Ishikawa (cell line): ENCODE data around the gene KCNQ4.

ENCODE experiments used
- CEBPB ChIP-seq: IDR thresholded peaks from 2 replicates; pipeline ENCODE4 v1.6.1; 2012
- CREB1 ChIP-seq: IDR thresholded peaks from 2 replicates; pipeline ENCODE4 v1.6.1; 2012; ENCODE audit warnings: low read depth
- EGR1 ChIP-seq: IDR thresholded peaks from 2 replicates; pipeline ENCODE4 v1.6.1; 2012
- EP300 ChIP-seq: IDR thresholded peaks from 2 replicates; pipeline ENCODE4 v1.6.1; 2012; ENCODE audit warnings: borderline replicate concordance
- FOXM1 ChIP-seq: IDR thresholded peaks from 2 replicates; pipeline ENCODE4 v1.6.1; 2012; ENCODE audit warnings: low read depth, borderline replicate concordance
- MAX ChIP-seq: IDR thresholded peaks from 2 replicates; pipeline ENCODE4 v1.6.1; 2012
- NFIC ChIP-seq: IDR thresholded peaks from 2 replicates; pipeline ENCODE4 v1.6.1; 2012
- RAD21 ChIP-seq: IDR thresholded peaks from 2 replicates; pipeline ENCODE4 v1.6.1; 2012; ENCODE audit warnings: low read depth
- REST ChIP-seq: IDR thresholded peaks from 2 replicates; pipeline ENCODE4 v1.6.1; 2012; ENCODE audit warnings: low read depth, mild to moderate bottlenecking
- TAF1 ChIP-seq: IDR thresholded peaks from 2 replicates; pipeline ENCODE4 v1.6.1; 2012; ENCODE audit warnings: low read depth, mild to moderate bottlenecking
- TCF12 ChIP-seq: IDR thresholded peaks from 2 replicates; pipeline ENCODE4 v1.6.1; 2012; ENCODE audit warnings: low read depth
- TEAD4 ChIP-seq: IDR thresholded peaks from 2 replicates; pipeline ENCODE4 v1.6.1; 2012
- USF1 ChIP-seq: IDR thresholded peaks from 2 replicates; pipeline ENCODE4 v1.6.1; 2012
- YY1 ChIP-seq: IDR thresholded peaks from 2 replicates; pipeline ENCODE4 v1.6.1; 2012; ENCODE audit warnings: low read depth
- ZBTB7A ChIP-seq: IDR thresholded peaks from 2 replicates; pipeline ENCODE4 v1.6.1; 2012; ENCODE audit warnings: low read depth

The KCNQ4 gene

GRCh38 chr1:40770296-40771070 lies 13.1 kb upstream of the KCNQ4 start:
- TF ChIP-seq FOXM1 (no peak), REST (no peak), USF1 (no peak), ZBTB7A (no peak), CEBPB (no peak), RAD21 (no peak), TEAD4 (no peak), TAF1 (no peak), NFIC (no peak), EP300 (no peak), EGR1 (no peak), YY1 (no peak), TCF12 (no peak), MAX (no peak), CREB1 (no peak)

DNA sequence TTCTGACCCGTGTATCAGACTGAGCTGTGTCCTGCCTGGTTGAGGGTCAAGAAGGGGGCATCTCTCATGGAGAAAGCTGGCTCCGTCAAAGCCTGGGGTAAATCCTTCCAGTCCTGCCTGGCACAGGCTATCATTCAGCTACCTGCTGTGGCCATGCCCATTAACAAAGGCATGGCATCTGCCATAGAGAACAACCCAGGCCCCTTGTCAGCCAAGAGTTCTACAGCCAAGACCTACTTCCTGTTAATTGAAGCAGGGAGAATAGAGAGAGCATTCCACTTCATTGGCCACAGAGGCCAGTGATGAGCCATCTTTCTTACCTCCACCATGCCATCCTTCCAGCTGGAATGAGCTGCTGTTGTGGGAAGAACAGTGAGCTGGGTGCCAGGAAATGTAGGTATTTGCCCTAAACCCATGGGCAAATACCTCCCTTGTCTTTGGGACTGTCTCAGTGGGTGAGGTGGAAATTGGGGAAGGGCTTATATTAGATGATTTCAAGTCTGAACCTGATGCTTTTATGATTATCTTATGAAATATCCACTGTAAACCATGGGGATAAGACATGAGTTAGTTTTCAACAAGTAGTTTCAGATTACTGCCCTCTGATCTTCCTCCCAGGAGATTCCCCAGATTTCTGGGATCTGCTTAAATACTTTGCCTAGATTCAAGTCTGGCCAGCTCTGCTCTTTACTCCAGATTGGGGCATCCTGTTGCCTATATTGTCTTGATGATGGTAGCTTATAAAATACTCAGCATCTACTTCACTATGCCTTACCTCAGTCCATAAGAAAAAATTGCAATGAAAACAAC lies 11.2 kb upstream of the KCNQ4 start:
- TF ChIP-seq FOXM1 (no peak), RAD21 (no peak), ZBTB7A (no peak), USF1 (no peak), TEAD4 (no peak), NFIC (no peak), TCF12 (no peak), EGR1 (no peak), YY1 (no peak), CEBPB (no peak), TAF1 (no peak)

DNA sequence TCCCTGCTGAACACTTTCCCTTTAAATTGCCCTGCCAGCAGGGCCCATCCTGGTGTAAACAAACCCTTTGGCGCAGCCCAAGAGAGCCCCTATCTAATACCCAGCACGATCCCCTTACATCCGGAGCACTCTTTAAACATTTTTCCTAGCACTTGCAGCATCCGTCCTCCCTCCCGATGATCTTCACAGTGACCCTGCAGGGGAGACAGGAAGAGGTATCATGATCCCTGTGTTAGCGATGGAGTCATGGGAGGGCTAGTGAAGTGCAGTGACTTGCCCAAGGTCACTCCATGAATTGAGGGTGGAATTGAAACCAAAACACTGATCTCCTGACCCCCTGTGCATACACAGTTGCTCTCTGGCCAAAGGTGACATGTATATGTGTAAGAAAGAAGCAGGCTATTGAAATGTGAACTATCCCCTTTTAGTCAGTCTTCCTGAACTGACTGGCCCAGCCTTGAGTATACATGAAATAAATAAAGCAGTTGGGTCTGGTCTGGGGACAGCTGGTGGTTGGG lies 9.8 kb upstream of the KCNQ4 start:
- TF ChIP-seq CREB1 = no peak
- TF ChIP-seq EP300 = no peak
- TF ChIP-seq FOXM1 = no peak
- no peak for TF ChIP-seq TAF1
- TF ChIP-seq MAX = no peak
- TF ChIP-seq YY1 = no peak
- TF ChIP-seq TEAD4 = no peak
- TF ChIP-seq REST = no peak
- TF ChIP-seq NFIC = no peak
- no peak for TF ChIP-seq TCF12
- no peak for TF ChIP-seq CEBPB
- TF ChIP-seq RAD21 = no peak
- no peak for TF ChIP-seq USF1
- TF ChIP-seq EGR1 = no peak
- no peak for TF ChIP-seq ZBTB7A

DNA sequence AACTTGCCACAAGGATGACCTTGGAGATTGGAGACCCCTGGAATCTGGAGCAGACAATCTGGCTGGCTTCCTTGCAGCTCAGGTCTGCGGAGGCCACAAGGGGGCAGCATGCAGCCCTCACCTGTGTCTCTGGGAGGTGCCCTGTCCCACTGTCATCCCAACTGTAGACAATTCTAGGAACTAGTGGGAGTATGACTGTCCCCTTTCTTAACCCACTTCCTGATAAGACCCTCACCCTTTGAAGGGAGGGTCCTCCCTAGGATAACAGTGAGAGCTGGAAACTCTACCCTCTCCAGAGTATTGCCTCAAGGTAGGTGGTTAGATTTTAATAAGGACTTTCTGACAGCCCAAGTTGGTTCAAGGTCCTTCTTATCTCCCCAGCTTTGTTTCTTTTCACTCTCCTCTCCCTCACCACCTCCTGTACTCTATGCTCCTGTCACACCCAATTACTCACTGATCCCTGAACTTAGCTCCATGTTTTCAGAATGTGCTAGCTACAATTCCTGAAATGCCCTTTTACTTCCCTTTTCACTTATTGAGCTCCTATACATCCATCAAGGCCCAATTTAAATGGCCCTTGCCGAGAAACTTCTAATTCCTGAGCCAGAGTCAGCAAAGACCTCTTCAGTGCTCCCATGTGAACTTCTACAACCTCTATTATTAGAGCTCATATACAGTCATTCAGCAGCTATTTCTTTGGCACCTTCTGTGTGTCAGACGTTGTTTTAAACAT lies 9.2 kb upstream of the KCNQ4 start:
- TF ChIP-seq RAD21 (peak; percentile 67), REST (no peak)
